Transverse colon (tissue), 4 donors: ENCODE measurements around the gene TOR4A. TPM values are rescaled to one million over a fixed set of nuclear protein-coding genes. Genes with fewer than 3 reads are reported as not detected.

Source experiments
- DNase-seq: peaks from one replicate; pipeline ENCODE4 v3.0.0-alpha.2; 2019
- H3K27ac ChIP-seq, 4 donors: fragments of 200-600 bp; sonication (generic); 2 replicates each; pipeline ENCODE4 v1.5.1; 2016 to 2018; ENCODE audit warnings: inconsistent platforms in 4 of 4
- H3K27me3 ChIP-seq: fragments of 200-600 bp; sonication (generic); 2 replicates; pipeline ENCODE4 v1.5.1; 2017; ENCODE audit warnings: inconsistent platforms
- H3K36me3 ChIP-seq, 4 donors: fragments of 200-600 bp; sonication (generic); 2 replicates each; pipeline ENCODE4 v1.5.1; 2017 to 2019; ENCODE audit warnings: inconsistent platforms in 4 of 4
- H3K4me1 ChIP-seq, 4 donors: fragments of 200-600 bp; sonication (generic); 2 replicates each; pipeline ENCODE4 v1.5.1; 2017 to 2020; ENCODE audit warnings: inconsistent platforms in 4 of 4
- H3K4me3 ChIP-seq, 4 donors: fragments of 200-600 bp; sonication (generic); 1 replicate in 1 of 4; 2 replicates in 3 of 4; pipeline versions ENCODE4 v1.5.1 to v1.6.1; 2017 to 2019; ENCODE audit warnings: inconsistent platforms in 4 of 4
- H3K9me3 ChIP-seq, 2 donors: fragments of 200-600 bp; sonication (generic); 2 replicates each; pipeline ENCODE4 v1.5.1; 2017 to 2019; ENCODE audit warnings: inconsistent platforms in 2 of 2
- EP300 ChIP-seq: sonication (generic); formaldehyde crosslinking; IDR thresholded peaks from one replicate; pipeline ENCODE4 v1.6.1; 2017; ENCODE audit warnings: antibody characterized with exemption, low read depth
- POLR2A ChIP-seq: fragments of 450-650 bp; IDR thresholded peaks from one replicate; pipeline ENCODE4 v1.6.1; 2016; ENCODE audit warnings: antibody characterized with exemption, mild to moderate bottlenecking, moderate library complexity
- POLR2AphosphoS5 ChIP-seq, 3 donors: sonication (generic); formaldehyde crosslinking; IDR thresholded peaks; one replicate each; pipeline ENCODE4 v1.6.1; 2016; ENCODE audit warnings: antibody characterized with exemption in 3 of 3
- WGBS, 2 donors: methylation state at CpG; one replicate each; pipeline ENCODE4 v1.1.5; 2018; ENCODE audit warnings: low coverage in 1 of 2; 5-methylcytosine and 5-hydroxymethylcytosine counted together
- in situ Hi-C, 4 donors: fragments of 200-750 bp; cut with MboI; loops; one replicate each; pipeline versions ENCODE4 v1.15.0 to v1.15.1; 2017; ENCODE audit warnings: low sequenced_read_pairs in 3 of 4, low pct_ligation_motif_present in 1 of 4, low pct_unique_long_range_greater_than_20kb in 1 of 4
- intact Hi-C: fragments of 100-400 bp; cut with DNase I; formaldehyde crosslinking; loops from one replicate; pipeline ENCODE4 v1.15.1; 2023; ENCODE audit warnings: low total_unique reads
- total RNA-seq, 4 donors: library from RNA; depleted of rRNA; stranded (reverse); fragments of >200 nt; gene quantifications; one replicate each; pipeline ENCODE4 v1.1.0, GENCODE V29; 2016
- TF ChIP-seq, protein P1 (sequence below), 5 experiments: fragments of 200-600 bp in 3 of 5; fragments of 450-650 bp in 2 of 5; sonication (generic) in 3 of 5; IDR thresholded peaks; 1 replicate in 2 of 5; 2 replicates in 3 of 5; pipeline ENCODE4 v1.5.1; 2016 to 2017; ENCODE audit warnings: antibody characterized with exemption in 5 of 5, inconsistent platforms in 3 of 5, mild to moderate bottlenecking in 2 of 5, moderate library complexity in 1 of 5

Gene TOR4A
- total RNA-seq, 4 donors from 2014 or later, result 49.2 to 121 (median 71.7) TPM

DNA sequence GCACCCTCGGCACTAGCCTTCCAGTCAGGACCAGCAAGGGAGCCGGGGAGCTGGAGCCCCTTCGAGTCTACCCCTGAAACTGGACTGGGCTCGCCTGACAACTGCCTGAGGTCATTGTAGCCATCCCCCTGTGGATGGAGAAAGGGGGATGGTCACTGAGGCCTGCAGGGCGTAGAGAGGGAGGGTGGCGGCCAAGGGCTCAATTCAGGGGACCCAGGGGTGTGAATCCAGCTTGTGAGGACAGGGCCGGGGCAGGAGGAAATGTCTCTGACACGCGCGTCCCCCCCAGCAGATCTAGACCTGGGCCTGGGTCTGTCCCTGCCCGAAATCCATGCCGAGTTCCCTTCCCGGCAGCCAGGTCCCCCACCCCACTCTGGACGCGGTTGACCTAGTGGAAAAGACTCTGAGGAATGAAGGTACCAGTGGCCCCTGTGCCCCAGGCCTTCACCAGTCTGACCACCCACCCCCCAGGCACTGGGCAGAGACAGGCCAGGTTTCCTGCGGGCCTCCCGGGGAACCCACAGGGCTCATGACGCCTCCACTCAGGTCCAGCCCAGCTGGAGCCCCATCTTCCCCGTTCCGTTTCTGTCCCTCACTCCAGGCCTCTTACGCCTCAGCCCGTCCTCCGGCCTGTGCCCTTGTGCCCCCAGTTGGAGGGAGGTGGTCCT lies 46.0 kb upstream of the TOR4A start:
- peaks cover 71% of the 10 kb centered on the region for H3K27me3 ChIP-seq
- no peak overlapping the region for H3K4me3 ChIP-seq
- peaks cover 9 to 46% (median 29%) of the 10 kb centered on the region in 4 donors for H3K4me1 ChIP-seq
- DNase-seq, result no peak
- no peaks in the 10 kb centered on the region for H3K9me3 ChIP-seq
- intact Hi-C loops, result no loop called here
- no peaks in the 10 kb centered on the region for H3K36me3 ChIP-seq
- H3K27ac ChIP-seq, result no peak overlapping the region
- TF ChIP-seq, protein P1, sequence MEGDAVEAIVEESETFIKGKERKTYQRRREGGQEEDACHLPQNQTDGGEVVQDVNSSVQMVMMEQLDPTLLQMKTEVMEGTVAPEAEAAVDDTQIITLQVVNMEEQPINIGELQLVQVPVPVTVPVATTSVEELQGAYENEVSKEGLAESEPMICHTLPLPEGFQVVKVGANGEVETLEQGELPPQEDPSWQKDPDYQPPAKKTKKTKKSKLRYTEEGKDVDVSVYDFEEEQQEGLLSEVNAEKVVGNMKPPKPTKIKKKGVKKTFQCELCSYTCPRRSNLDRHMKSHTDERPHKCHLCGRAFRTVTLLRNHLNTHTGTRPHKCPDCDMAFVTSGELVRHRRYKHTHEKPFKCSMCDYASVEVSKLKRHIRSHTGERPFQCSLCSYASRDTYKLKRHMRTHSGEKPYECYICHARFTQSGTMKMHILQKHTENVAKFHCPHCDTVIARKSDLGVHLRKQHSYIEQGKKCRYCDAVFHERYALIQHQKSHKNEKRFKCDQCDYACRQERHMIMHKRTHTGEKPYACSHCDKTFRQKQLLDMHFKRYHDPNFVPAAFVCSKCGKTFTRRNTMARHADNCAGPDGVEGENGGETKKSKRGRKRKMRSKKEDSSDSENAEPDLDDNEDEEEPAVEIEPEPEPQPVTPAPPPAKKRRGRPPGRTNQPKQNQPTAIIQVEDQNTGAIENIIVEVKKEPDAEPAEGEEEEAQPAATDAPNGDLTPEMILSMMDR (IDR thresholded peaks at IDR 0.05), result no peak
- TF ChIP-seq POLR2A (no peak), EP300 (no peak)
- WGBS, 2 donors, result 83% methylated on average over 23 of the region's 23 CpGs; no CpG with 5 or more reads in 1 of the 2 donors
- in situ Hi-C loops, result loop anchor here in 1 of 4 donors (10.0 kb wide), 1 partner anchor 107 kb away; no protein-coding TSS in a partner anchor

DNA sequence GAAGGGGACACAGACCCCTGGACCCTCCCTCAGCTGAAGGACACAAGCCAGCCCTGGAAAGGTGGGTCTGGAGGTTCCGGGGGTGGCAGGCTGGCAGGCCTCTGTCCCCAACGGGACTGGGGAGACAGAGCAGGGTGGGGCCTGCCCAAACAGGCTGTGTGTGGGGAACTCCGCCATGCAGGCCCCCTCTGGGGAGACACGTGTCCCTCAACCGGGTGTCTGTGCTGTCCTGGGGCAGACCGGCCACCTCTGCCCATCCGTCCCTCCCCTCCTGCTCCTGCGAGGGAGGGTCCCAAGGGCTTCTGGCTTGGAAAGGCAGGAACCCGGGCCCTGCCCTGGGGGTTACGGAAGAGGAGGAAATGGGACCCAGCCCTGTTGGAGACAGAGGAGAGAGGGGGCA lies 45.4 kb upstream of the TOR4A start:
- WGBS, 2 donors, result 53% methylated on average over 5 of the region's 10 CpGs; no CpG with 5 or more reads in 1 of the 2 donors

DNA sequence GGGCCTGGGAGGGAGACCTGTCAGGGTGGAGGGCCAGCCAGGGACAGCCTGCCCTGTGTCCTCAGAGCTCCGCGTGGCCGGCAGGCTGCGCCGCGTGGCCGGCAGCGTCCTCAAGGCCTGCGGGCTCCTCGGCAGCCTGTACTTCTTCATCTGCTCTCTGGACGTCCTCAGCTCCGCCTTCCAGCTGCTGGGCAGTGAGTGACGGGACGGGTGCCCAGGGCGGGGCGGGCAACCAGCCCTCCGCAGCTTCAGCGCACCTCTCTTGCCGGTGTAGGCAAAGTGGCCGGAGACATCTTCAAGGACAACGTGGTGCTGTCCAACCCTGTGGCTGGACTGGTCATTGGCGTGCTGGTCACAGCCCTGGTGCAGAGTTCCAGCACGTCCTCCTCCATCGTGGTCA lies 45.0 kb upstream of the TOR4A start:
- no peak for DNase-seq
- in situ Hi-C loops (loop anchor here in 1 of 4 donors (10.0 kb wide), 1 partner anchor 108 kb away; no protein-coding TSS in a partner anchor), intact Hi-C loops (no loop called here)
- Histone ChIP-seq H3K4me1 (peaks cover 14 to 46% (median 29%) of the 10 kb centered on the region in 4 donors), H3K27me3 (peaks cover 71% of the 10 kb centered on the region), H3K27ac (no peak overlapping the region), H3K36me3 (no peaks in the 10 kb centered on the region), H3K4me3 (no peak overlapping the region), H3K9me3 (no peaks in the 10 kb centered on the region)
- no peak for TF ChIP-seq POLR2AphosphoS5 (IDR thresholded peaks at IDR 0.05)
- no peak for TF ChIP-seq POLR2A
- TF ChIP-seq, protein P1 (IDR thresholded peaks at IDR 0.05), result no peak
- no peak for TF ChIP-seq EP300
- 65% methylated on average over 24 of the region's 24 CpGs; no CpG with 5 or more reads in 1 of the 2 donors for WGBS, 2 donors

More for the DNA sequence above, 45.4 kb upstream of the TOR4A start:
- intact Hi-C loops, result no loop called here
- H3K27me3 ChIP-seq, result peaks cover 71% of the 10 kb centered on the region
- H3K9me3 ChIP-seq, result no peaks in the 10 kb centered on the region
- H3K4me3 ChIP-seq, result no peak overlapping the region
- in situ Hi-C loops, result loop anchor here in 1 of 4 donors (10.0 kb wide), 1 partner anchor 107 kb away; no protein-coding TSS in a partner anchor
- H3K4me1 ChIP-seq, result peaks cover 14 to 46% (median 29%) of the 10 kb centered on the region in 4 donors
- no peak for DNase-seq
- no peak overlapping the region for H3K27ac ChIP-seq
- TF ChIP-seq, protein P1 (IDR thresholded peaks at IDR 0.05), result no peak
- no peak for TF ChIP-seq POLR2A
- TF ChIP-seq POLR2AphosphoS5 (IDR thresholded peaks at IDR 0.05), result no peak
- no peak for TF ChIP-seq EP300
- H3K36me3 ChIP-seq, result no peaks in the 10 kb centered on the region

DNA sequence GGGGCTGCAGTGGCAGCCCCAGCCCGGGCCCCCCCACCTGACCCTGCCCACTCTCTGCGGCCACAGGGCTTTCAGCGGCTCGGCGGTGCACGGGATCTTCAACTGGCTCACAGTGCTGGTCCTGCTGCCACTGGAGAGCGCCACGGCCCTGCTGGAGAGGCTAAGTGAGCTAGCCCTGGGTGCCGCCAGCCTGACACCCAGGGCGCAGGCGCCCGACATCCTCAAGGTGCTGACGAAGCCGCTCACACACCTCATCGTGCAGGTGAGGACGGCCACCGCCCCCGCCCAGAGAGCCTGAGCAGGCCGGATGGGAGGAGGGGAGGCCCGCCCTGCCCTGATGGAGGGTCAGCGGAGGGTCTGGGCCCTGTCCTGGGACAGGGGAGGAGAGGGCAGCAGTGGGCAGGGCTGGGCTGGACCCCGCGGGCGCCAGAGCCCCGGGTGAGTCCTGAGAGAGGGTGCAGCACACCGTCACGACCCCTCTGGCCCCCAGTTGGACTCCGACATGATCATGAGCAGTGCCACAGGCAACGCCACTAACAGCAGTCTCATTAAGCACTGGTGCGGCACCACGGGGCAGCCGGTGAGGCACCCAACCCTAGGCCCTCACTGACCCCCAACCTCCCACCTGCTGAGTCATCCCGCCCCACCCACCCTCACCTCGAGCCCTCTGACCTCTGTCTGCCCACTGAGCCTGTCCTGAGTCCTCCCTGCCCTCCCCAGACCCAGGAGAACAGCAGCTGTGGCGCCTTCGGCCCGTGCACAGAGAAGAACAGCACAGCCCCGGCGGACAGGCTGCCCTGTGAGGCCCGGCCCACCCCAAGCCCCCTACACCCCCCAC lies 44.2 kb upstream of the TOR4A start:
- no peaks in the 10 kb centered on the region for H3K36me3 ChIP-seq
- no peak for TF ChIP-seq POLR2AphosphoS5 (IDR thresholded peaks at IDR 0.05)
- no peak for TF ChIP-seq EP300
- TF ChIP-seq POLR2A, result no peak
- TF ChIP-seq, protein P1 (IDR thresholded peaks at IDR 0.05), result no peak
- H3K27ac ChIP-seq, result no peak overlapping the region
- no peaks in the 10 kb centered on the region for H3K9me3 ChIP-seq
- peaks cover 23 to 46% (median 36%) of the 10 kb centered on the region in 4 donors for H3K4me1 ChIP-seq
- DNase-seq, result no peak
- 61% methylated on average over 26 of the region's 40 CpGs; no CpG with 5 or more reads in 1 of the 2 donors for WGBS, 2 donors
- peaks cover 67% of the 10 kb centered on the region for H3K27me3 ChIP-seq
- intact Hi-C loops, result no loop called here
- in situ Hi-C loops, result loop anchor here in 1 of 4 donors (10.0 kb wide), 1 partner anchor 109 kb away; no protein-coding TSS in a partner anchor
- no peak overlapping the region for H3K4me3 ChIP-seq
